GM19468 (cell line): ENCODE results near the gene CD2BP2.

Experiments used
- ATAC-seq: cut with Tn5 transposase; IDR thresholded peaks from one replicate; pipeline ENCODE4 v1.9.1; 2021; ENCODE audit warnings: mild to moderate bottlenecking, moderate library complexity, moderate number of reproducible peaks; ENCODE audit not compliant: unreplicated experiment; ENCODE audit errors: extremely low read depth

Gene CD2BP2

GRCh38 chr16:30379158-30379783, 24.2 kb upstream of the CD2BP2 start:
- no peak for ATAC-seq

GRCh38 chr16:30378236-30379157, 23.4 kb upstream of the CD2BP2 start:
- ATAC-seq: peak; percentile 55

- ATAC-seq: no peak
These were observed 22.7 kb upstream of the CD2BP2 start for GRCh38 chr16:30377812-30378235.

DNA sequence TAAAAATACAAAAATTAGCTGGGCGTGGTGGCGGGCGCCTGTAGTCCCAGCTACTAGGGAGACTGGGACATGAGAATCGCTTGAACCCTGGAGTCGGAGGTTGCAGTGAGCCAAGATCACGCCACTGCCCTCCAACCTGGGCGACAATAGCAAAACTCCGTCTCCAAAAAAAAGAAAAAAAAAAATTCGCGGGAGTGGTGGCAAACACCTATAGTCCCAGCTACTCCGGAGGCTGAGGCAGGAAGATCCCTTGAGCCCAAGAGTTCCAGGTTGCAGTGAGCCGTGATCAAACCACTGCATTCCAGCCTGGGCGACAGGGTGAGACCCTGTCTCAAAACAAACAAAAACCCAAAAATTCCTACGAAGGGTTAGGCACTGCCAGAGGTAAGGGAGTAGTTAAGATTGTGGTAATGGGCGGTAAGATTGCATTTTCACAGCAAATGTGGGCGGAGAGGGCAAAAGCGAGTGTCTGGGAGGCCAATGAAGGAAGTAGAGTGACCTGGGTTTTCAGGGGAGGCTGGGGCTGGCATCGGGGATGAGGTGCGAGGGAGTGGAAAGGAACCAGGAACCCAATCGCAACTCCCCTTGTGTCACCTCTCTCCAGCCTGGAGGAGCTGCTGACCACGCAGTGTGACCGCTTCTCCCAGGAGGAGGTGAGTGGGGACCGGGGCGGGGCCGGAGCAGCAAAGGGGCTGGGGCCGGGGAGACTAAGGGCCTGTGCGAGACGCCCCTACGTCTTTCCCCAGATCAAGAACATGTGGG, 22.1 kb upstream of the CD2BP2 start:
- ATAC-seq: no peak

GRCh38 chr16:30376461-30376902, 21.4 kb upstream of the CD2BP2 start:
- no peak for ATAC-seq

- ATAC-seq: no peak
These were observed 20.8 kb upstream of the CD2BP2 start for GRCh38 chr16:30375864-30376263.

DNA sequence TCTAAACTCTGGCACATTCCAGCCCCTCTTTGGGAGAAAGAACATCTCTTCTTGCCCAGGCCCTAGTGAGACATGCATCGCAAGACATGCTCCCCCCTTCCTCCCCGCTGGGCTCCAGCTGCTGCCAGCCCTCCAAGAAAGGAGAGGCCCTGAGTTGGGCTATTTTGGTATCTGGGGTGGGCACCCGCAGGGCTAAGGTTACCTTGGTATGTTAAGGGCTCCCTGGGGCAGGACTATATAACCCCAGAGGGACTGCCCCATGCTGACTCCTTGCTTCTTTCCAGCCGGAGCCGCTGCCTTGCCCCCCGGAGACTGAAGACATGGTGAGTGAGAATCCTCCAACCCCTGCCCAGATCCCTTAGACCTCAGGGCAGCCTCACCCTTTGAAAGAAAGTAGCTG, 19.4 kb upstream of the CD2BP2 start, which contains the start of gene MYL11:
Gene MYL11, plus strand, starts transcription at position 265 of the 400 bp plus-strand sequence. Its CDS starts 56 bp downstream, at position 321.
- ATAC-seq: no peak

DNA sequence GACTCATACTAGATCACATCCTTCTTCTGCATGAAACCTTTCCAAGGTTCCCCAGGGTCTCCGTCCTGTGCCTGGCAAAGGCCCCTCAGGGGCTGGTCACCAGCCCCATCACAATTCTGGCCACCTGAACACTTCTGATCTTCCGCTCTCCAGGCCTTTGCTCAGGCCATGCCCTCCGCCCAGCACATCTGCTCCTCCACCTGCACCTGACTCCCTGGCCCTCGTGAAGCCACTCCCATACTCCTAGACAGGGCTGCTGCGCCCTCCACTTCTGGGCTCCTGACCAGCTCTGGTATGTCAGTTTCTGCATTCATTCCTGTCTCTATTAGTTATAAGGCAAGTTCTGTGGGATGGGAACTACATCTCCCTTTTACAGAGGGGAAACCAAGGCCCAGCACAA, 17.6 kb upstream of the CD2BP2 start:
- ATAC-seq: no peak

DNA sequence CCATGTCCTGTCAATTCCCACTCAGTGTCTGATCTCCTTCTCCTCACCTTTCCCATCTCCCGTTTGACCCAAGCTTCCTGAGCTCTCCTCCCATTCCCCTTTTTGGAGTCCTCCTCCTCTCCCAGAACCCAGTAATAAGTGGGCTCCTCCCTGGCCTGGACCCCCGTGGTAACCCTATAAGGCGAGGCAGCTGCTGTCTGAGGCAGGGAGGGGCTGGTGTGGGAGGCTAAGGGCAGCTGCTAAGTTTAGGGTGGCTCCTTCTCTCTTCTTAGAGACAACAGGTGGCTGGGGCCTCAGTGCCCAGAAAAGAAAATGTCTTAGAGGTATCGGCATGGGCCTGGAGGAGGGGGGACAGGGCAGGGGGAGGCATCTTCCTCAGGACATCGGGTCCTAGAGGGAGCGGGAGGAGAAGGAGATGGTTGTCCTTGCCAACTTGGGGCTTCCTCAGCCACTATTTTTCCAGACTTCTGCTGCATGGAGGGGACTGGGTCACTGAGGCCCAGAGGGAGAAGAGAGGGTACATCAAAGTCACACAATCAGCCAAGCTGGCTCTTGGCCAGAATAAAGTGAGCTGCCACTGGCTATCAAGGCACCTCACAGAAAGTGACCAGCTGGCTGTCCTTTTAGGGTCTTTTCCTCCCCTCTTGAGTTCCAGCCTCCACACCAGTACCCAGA, 17.1 kb upstream of the CD2BP2 start:
- ATAC-seq: no peak

- no peak for ATAC-seq
These were observed 16.2 kb upstream of the CD2BP2 start for GRCh38 chr16:30371248-30371816.

DNA sequence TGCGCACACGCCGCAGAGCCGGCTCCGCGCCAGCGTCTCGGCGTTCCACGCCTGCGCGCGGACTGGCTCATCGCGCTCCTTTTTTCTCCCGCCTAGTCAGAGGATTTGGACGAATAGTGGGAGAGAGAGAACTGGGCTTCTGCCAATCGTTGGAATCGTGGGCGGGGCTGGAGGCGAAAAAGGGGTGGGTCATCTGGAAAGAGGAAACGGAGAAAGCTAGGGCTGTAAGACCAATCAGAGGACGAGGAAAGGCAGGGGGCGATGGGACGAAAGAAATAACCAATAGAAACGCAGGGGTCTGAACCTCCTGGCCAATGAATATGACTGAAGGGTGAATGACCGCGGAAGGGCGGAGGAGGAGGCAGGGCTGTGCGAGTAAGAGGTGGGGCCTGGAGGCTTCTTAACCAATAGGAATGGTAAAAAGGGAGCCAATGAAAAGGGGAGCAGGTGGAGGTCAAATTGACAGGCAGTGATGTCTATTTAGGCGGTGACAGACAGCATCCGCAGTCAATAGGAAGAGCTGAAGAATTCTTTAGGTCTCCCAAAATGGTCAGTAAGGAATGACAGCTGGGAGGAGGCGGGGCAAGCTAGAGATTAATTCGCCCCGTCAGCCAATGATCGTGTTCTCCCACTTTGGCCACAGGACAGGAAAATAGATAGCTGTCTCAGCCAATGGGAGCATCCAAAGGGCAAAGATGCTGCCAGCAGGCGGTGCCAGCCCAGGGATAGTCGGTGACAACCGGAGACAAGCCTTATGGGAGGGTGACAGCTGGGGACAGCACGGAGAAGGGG, 15.5 kb upstream of the CD2BP2 start, which contains the start of gene TBC1D10B:
Gene TBC1D10B, minus strand, starts transcription at position 39 of the 792 bp plus-strand sequence. CDS start 311 bp downstream, outside the sequence.
- peak; percentile 74 for ATAC-seq

DNA sequence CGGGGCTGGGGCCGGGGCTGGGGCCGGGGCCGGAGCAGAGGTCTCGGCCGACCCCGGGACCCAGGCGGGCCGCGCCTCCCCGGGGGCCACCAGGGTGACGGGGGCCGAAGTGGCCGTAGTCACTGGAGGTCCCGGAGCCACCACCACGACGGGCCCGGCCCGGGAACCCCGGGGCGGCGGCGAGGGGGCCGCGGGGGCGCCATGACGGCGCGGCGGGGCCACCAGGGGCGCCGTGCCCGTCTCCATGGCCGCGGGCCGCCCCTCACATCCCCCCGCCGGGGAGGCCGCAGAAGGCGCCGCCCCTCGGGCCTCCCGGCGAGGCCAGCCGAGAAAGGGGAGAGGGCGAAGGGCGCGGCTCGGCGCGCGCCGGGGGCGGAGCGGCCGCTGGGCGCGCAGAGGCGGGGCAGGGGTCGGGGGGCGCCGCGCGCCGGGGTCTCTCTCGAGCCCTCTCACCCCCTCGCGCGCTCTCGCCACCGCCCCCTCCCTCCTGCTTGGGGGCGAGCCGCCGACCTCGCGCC, 14.9 kb upstream of the CD2BP2 start:
- ATAC-seq: no peak

DNA sequence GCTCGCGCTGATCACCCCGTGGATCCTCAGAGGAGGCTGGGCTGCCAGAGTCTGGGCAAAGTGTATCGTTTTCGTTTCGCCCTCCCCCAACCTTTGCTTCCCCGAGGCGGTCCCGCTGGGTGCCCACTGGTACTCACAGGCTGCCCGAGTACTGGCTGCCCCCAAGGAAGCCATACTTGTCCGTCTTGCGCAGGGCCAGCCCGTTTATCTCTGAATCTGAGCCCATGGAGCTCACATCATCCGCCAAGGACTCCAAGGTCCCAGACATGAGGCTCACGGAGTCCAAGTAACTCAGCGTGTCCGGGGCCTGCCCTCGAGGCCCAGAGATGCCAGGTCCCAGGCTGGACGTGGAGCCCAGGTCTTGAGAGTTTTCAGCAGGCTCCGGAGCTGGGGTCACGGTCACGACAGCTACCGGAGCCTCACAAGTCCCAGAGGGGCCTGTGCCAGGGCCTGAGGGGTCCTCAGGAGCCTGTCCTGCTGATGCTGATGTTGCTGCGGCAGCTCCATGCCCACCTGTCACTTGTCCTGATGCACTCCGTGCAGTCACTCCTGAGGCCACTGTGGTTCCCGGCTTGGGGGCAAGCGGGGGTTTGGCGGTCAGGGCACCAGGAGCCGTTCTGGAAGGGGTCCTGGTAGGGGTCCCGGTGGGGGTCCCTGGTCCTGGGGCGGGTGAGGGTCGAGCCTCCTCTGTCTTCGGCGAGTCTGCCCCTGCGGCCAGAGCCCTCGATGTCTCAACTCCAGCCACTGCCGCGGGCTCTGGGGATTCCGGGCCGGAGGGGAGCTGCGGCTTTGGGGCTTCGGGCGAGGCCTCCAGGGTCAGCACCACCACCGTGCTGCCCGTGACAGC, 14.2 kb upstream of the CD2BP2 start:
- no peak for ATAC-seq

GRCh38 chr16:30368792-30369090, 13.6 kb upstream of the CD2BP2 start:
- no peak for ATAC-seq

DNA sequence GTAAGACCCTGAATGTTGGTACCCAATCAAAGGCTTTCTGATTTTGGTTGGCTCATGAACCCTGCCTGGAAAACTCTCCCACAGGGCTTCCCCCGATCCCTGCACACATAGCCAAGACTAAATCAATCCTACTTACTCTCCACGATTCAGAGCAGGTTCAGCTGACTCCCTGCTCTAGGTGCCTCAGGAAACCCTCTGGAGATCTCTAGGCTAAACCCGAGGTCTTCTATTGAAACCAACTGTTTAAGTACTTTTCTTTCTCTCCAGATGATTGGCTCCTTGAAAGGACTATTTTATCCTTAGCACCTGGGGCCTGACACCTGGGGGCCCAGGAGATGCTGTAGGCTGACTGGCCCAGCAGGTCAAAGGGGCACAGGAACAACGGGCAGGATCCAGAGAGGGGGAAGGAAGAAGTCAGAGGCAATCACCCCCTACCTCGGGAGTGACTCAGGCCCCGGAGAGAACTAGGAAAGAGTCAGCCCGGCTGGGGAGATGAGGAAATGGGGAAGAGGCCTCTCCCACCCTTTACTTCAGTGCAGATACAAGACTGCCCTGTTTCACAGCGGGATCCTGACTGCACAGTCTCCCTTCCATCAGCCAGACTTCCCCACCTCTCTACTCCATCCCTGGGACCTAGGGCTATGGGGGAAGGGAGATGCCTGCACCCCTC, 13.1 kb upstream of the CD2BP2 start:
- ATAC-seq: no peak

DNA sequence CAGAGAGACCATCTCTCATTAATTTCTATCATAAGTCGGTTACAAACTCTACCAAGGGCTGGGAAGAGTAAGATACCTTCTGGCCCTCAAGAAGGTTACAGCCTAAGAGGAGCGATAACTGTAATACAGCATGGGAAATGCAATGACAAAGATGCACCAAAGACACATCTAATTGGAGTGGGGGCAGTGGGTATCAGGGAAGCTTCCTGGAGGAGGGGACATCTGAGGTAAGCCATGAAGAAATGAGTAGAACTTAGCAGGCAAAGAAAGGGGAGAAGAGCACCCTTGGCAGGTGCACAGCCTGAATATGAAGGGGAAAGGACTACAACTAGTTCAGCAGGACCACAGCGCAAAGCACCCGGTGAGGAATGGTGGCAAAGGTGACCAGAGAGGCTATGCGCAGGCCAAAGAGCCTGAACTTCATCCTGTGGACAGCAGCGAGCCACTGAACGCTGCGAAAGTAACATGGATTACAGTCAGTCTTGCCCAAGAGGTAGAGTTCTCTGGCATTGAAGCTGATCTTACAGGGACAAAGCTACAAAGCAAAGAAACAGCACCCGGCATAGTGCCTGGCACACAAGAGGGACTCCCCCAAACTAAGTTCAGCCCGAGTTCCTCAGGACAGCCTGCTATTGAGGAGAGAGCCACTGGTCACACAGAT, 12.4 kb upstream of the CD2BP2 start:
- ATAC-seq: no peak

- ATAC-seq: no peak
These were observed 11.4 kb upstream of the CD2BP2 start for GRCh38 chr16:30366511-30366910.
